GM19395 (cell line): ENCODE data around the gene WWOX.

Experiments
- ATAC-seq: cut with Tn5 transposase; IDR thresholded peaks from one replicate; pipeline ENCODE4 v1.9.1; 2021; ENCODE audit warnings: mild to moderate bottlenecking, moderate library complexity; ENCODE audit not compliant: unreplicated experiment

Gene WWOX

GRCh38 chr16:78102865-78103264 is 3.4 kb downstream of the WWOX start:
- no peak for ATAC-seq

GRCh38 chr16:78105517-78105916 is 6.1 kb downstream of the WWOX start:
- ATAC-seq: no peak

GRCh38 chr16:78106686-78107085 is 7.2 kb downstream of the WWOX start:
- ATAC-seq: no peak

GRCh38 chr16:78108451-78108850 is 9.0 kb downstream of the WWOX start:
- no peak for ATAC-seq

GRCh38 chr16:78113258-78113657 is 13.8 kb downstream of the WWOX start:
- no peak for ATAC-seq

- ATAC-seq: no peak
Measured at GRCh38 chr16:78115659-78116058, 16.2 kb downstream of the WWOX start.

- no peak for ATAC-seq
Measured at GRCh38 chr16:78116946-78117345, 17.5 kb downstream of the WWOX start.

GRCh38 chr16:78117391-78117790 is 17.9 kb downstream of the WWOX start:
- ATAC-seq: no peak

GRCh38 chr16:78118469-78119025 is 19.1 kb downstream of the WWOX start:
- ATAC-seq: no peak

- ATAC-seq: peak; percentile 94
Measured at GRCh38 chr16:78122774-78123315, 23.4 kb downstream of the WWOX start.

GRCh38 chr16:78125112-78125844 is 25.8 kb downstream of the WWOX start:
- no peak for ATAC-seq

GRCh38 chr16:78126662-78127061 is 27.2 kb downstream of the WWOX start:
- no peak for ATAC-seq

- ATAC-seq: no peak
Measured at GRCh38 chr16:78127130-78127529, 27.7 kb downstream of the WWOX start.

- no peak for ATAC-seq
Measured at GRCh38 chr16:78128913-78129312, 29.5 kb downstream of the WWOX start.

GRCh38 chr16:78129349-78129748 is 29.9 kb downstream of the WWOX start:
- ATAC-seq: no peak

GRCh38 chr16:78130083-78130608 is 30.7 kb downstream of the WWOX start:
- ATAC-seq: no peak

- no peak for ATAC-seq
Measured at GRCh38 chr16:78130950-78131349, 31.5 kb downstream of the WWOX start.

GRCh38 chr16:78133919-78134318 is 34.5 kb downstream of the WWOX start:
- ATAC-seq: no peak

GRCh38 chr16:78134944-78135619 is 35.6 kb downstream of the WWOX start:
- no peak for ATAC-seq

- no peak for ATAC-seq
Measured at GRCh38 chr16:78137179-78137578, 37.7 kb downstream of the WWOX start.

- ATAC-seq: no peak
Measured at GRCh38 chr16:78137782-78138616, 38.5 kb downstream of the WWOX start.
